ENCODE data around the gene GDNF. TPM values are rescaled to one million over a fixed set of nuclear protein-coding genes. Genes with fewer than 3 reads are reported as not detected.

GDNF gene
- total RNA-seq, 1 experiment from 2014 or later: not detected

DNA sequence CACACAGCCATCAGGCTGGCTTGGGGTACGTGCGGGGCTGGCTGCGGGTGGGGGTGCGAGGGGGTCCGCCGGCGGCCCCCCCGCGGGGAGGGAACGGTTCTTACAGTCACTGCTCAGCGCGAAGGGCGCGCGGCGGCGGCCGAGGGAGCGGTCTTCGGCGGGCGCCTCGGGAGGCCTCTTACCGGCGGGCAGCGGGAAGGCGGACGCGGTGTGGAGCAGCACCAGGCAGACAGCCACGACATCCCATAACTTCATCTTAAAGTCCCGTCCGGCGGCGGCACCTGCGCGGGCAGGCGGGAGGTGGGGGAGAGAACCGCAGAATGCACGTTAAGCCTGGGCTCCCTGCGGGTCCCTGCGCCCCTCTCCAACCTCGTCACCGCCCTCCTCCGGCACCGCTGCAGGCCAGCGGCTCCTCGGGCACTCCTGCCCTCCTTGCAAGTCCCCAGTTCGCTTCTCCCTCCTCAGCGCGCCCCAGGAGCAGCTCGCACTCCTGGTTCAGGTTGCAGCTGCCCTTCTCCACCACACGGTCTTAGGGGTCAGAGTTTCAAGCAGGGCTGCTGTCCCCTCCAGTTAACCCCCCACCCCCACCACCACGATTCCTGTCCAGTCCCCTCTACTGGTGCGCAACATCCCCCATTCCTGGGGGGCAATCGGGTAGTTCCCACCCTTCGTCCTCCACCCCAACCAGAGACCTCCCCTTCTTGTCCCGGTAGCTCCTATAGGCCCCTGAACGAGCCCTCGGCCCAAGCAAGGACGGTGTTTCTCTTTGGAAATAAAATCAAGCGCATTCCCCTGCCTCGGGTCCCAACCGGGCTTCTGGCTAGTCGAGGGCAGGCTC lies 5.1 kb downstream of the GDNF start:
- Histone ChIP-seq H3K27me3 (ENCODE audit: control insufficient read depth, insufficient read depth, low read length) (peaks cover 47% of the 10 kb centered on the region), H3K36me3 (ENCODE audit: control insufficient read depth, insufficient read depth, low read length) (no peaks in the 10 kb centered on the region), H3K4me3 (ENCODE audit: low read depth in 2 of 2, low read length in 2 of 2) (peak overlapping the region in 1 of 2 experiments; percentile 4; a peak in 1 of 4 replicates), H3K4me1 (ENCODE audit: control insufficient read depth, insufficient read depth, low read length) (peaks cover 13% of the 10 kb centered on the region), H3K27ac (ENCODE audit: low read length) (no peak overlapping the region), H3K9me3 (ENCODE audit: control insufficient read depth, insufficient read depth, low read depth, low read length) (no peaks in the 10 kb centered on the region)
- TF ChIP-seq TCF7L2 (IDR thresholded peaks at IDR 0.05; ENCODE audit: low read depth, low read length) (no peak), POLR2AphosphoS5 (IDR thresholded peaks at IDR 0.05; ENCODE audit: low read depth, low read length) (no peak), SIN3A (IDR thresholded peaks at IDR 0.05; ENCODE audit: borderline replicate concordance, insufficient read depth, low read depth, low read length) (no peak)
- TF ChIP-seq, protein P1, sequence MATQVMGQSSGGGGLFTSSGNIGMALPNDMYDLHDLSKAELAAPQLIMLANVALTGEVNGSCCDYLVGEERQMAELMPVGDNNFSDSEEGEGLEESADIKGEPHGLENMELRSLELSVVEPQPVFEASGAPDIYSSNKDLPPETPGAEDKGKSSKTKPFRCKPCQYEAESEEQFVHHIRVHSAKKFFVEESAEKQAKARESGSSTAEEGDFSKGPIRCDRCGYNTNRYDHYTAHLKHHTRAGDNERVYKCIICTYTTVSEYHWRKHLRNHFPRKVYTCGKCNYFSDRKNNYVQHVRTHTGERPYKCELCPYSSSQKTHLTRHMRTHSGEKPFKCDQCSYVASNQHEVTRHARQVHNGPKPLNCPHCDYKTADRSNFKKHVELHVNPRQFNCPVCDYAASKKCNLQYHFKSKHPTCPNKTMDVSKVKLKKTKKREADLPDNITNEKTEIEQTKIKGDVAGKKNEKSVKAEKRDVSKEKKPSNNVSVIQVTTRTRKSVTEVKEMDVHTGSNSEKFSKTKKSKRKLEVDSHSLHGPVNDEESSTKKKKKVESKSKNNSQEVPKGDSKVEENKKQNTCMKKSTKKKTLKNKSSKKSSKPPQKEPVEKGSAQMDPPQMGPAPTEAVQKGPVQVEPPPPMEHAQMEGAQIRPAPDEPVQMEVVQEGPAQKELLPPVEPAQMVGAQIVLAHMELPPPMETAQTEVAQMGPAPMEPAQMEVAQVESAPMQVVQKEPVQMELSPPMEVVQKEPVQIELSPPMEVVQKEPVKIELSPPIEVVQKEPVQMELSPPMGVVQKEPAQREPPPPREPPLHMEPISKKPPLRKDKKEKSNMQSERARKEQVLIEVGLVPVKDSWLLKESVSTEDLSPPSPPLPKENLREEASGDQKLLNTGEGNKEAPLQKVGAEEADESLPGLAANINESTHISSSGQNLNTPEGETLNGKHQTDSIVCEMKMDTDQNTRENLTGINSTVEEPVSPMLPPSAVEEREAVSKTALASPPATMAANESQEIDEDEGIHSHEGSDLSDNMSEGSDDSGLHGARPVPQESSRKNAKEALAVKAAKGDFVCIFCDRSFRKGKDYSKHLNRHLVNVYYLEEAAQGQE (IDR thresholded peaks at IDR 0.05; ENCODE audit: insufficient read depth in 1 of 2, low read depth in 2 of 2, low read length in 1 of 2): no peak
- TF ChIP-seq, protein P2, sequence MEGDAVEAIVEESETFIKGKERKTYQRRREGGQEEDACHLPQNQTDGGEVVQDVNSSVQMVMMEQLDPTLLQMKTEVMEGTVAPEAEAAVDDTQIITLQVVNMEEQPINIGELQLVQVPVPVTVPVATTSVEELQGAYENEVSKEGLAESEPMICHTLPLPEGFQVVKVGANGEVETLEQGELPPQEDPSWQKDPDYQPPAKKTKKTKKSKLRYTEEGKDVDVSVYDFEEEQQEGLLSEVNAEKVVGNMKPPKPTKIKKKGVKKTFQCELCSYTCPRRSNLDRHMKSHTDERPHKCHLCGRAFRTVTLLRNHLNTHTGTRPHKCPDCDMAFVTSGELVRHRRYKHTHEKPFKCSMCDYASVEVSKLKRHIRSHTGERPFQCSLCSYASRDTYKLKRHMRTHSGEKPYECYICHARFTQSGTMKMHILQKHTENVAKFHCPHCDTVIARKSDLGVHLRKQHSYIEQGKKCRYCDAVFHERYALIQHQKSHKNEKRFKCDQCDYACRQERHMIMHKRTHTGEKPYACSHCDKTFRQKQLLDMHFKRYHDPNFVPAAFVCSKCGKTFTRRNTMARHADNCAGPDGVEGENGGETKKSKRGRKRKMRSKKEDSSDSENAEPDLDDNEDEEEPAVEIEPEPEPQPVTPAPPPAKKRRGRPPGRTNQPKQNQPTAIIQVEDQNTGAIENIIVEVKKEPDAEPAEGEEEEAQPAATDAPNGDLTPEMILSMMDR (IDR thresholded peaks at IDR 0.05): no peak
- POLR2A ChIA-PET: no interaction called here
- in situ Hi-C loops (cut with HindIII; ENCODE audit: low pct_unique_long_range_greater_than_20kb, low sequenced_read_pairs) (no loop called here), intact Hi-C loops (cut with micrococcal nuclease; ENCODE audit: unreplicated experiment) (loop anchor here (10.0 kb wide), 1 partner anchor 420 kb away; no protein-coding TSS in a partner anchor)
- CTCF ChIA-PET: no interaction called here
- ATAC-seq (no peak), DNase-seq (ENCODE audit: low read depth, low spot score) (no peak)
- BruUV-seq (replicated peaks): no TSS peak

DNA sequence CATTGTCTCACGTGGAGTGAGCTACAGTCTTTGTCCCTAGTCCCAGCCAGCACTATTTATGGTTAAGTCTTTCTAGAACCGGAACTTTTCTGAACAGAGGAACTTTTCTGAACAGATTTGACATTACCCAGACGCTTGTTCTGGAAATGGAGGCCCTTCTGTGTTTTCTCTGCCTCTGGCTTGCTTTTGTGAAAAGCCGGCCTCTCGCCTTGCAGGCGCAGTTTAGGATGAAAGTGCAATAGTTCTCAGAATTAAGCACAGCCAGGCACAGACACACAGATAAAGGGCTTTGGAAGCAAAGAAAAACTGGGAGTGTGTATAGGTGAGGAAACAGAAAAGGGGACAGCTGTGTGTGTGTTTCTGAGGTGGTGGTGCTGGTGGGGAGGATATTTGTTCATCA lies 5.9 kb downstream of the GDNF start:
- peaks cover 47% of the 10 kb centered on the region for H3K27me3 ChIP-seq (ENCODE audit: control insufficient read depth, insufficient read depth, low read length)
- ATAC-seq (no peak), DNase-seq (ENCODE audit: low read depth, low spot score) (no peak)
- H3K27ac ChIP-seq (ENCODE audit: low read length): no peak overlapping the region
- intact Hi-C loops (cut with micrococcal nuclease; ENCODE audit: unreplicated experiment) (loop anchor here (10.0 kb wide), 1 partner anchor 419 kb away; no protein-coding TSS in a partner anchor), in situ Hi-C loops (cut with HindIII; ENCODE audit: low pct_unique_long_range_greater_than_20kb, low sequenced_read_pairs) (no loop called here)
- no peaks in the 10 kb centered on the region for H3K36me3 ChIP-seq (ENCODE audit: control insufficient read depth, insufficient read depth, low read length)
- no peaks in the 10 kb centered on the region for H3K9me3 ChIP-seq (ENCODE audit: control insufficient read depth, insufficient read depth, low read depth, low read length)
- CTCF ChIA-PET: no interaction called here
- H3K4me1 ChIP-seq (ENCODE audit: control insufficient read depth, insufficient read depth, low read length): peaks cover 13% of the 10 kb centered on the region
- POLR2A ChIA-PET: no interaction called here
- H3K4me3 ChIP-seq (ENCODE audit: low read depth in 2 of 2, low read length in 2 of 2): no peak overlapping the region
- TF ChIP-seq, protein P2 (IDR thresholded peaks at IDR 0.05): no peak
- TF ChIP-seq POLR2AphosphoS5 (IDR thresholded peaks at IDR 0.05; ENCODE audit: low read depth, low read length) (no peak), SIN3A (IDR thresholded peaks at IDR 0.05; ENCODE audit: borderline replicate concordance, insufficient read depth, low read depth, low read length) (no peak), TCF7L2 (IDR thresholded peaks at IDR 0.05; ENCODE audit: low read depth, low read length) (no peak)
- TF ChIP-seq, protein P1 (IDR thresholded peaks at IDR 0.05; ENCODE audit: insufficient read depth in 1 of 2, low read depth in 2 of 2, low read length in 1 of 2): no peak
- no TSS peak for BruUV-seq (replicated peaks)

Data from Panc1 (cell line).